Renal cortex interstitium (tissue), 11 donors: Measurements from ENCODE around the gene EPAS1. TPM values are rescaled to one million over a fixed set of nuclear protein-coding genes. Genes with fewer than 3 reads are reported as not detected.

ENCODE experiments used
- DNase-seq, 11 donors: peaks; one replicate each; pipeline ENCODE4 v3.0.0-alpha.2; 2013; ENCODE audit warnings: low read depth in 9 of 11, low spot score in 4 of 11; ENCODE audit errors: extremely low read depth in 1 of 11
- polyA plus RNA-seq, 3 donors: library from polyadenylated mRNA; unstranded; fragments of 120-200 nt; gene quantifications; one replicate each; pipeline ENCODE4 v1.2.1, GENCODE V29; 2013; ENCODE audit not compliant: insufficient read length in 3 of 3

The EPAS1 gene
- polyA plus RNA-seq, 3 donors: 42.0 to 61.4 (median 47.3) TPM

GRCh38 chr2:46267616-46268015 lies 29.6 kb upstream of the EPAS1 start:
- no peak for DNase-seq

- DNase-seq: no peak
Observed at GRCh38 chr2:46268196-46268595, 29.0 kb upstream of the EPAS1 start.

- no peak for DNase-seq
Observed at GRCh38 chr2:46269001-46269400, 28.2 kb upstream of the EPAS1 start.

GRCh38 chr2:46269544-46270273 lies 27.5 kb upstream of the EPAS1 start:
- DNase-seq: no peak

- no peak for DNase-seq
Observed at GRCh38 chr2:46270384-46270783, 26.8 kb upstream of the EPAS1 start.

GRCh38 chr2:46273225-46273863 lies 23.9 kb upstream of the EPAS1 start:
- no peak for DNase-seq

GRCh38 chr2:46273919-46274318 lies 23.3 kb upstream of the EPAS1 start:
- no peak for DNase-seq

- no peak for DNase-seq
Observed at GRCh38 chr2:46274586-46274985, 22.6 kb upstream of the EPAS1 start.

- peak in 4 of 11 donors; percentile 44 to 63 (median 50) for DNase-seq
Observed at GRCh38 chr2:46275995-46276394, 21.2 kb upstream of the EPAS1 start.

GRCh38 chr2:46276642-46277041 lies 20.6 kb upstream of the EPAS1 start:
- peak in 2 of 11 donors; percentile 22 to 24 for DNase-seq

GRCh38 chr2:46277431-46278190 lies 19.6 kb upstream of the EPAS1 start:
- DNase-seq: no peak

- DNase-seq: no peak
Observed at GRCh38 chr2:46278952-46279351, 18.3 kb upstream of the EPAS1 start.

- DNase-seq: no peak
Observed at GRCh38 chr2:46281939-46282338, 15.3 kb upstream of the EPAS1 start.

GRCh38 chr2:46283693-46284092 lies 13.5 kb upstream of the EPAS1 start:
- no peak for DNase-seq

GRCh38 chr2:46284260-46284659 lies 12.9 kb upstream of the EPAS1 start:
- no peak for DNase-seq

GRCh38 chr2:46284796-46285195 lies 12.4 kb upstream of the EPAS1 start:
- no peak for DNase-seq

- no peak for DNase-seq
Observed at GRCh38 chr2:46286715-46287114, 10.5 kb upstream of the EPAS1 start.

GRCh38 chr2:46290078-46290477 lies 7.1 kb upstream of the EPAS1 start:
- no peak for DNase-seq

GRCh38 chr2:46293466-46293865 lies 3.7 kb upstream of the EPAS1 start:
- DNase-seq: no peak

- no peak for DNase-seq
Observed at GRCh38 chr2:46294176-46294836, 2.9 kb upstream of the EPAS1 start.
